HFF-Myc (cell line): ENCODE data around the gene PLIN4.

Experiments used
- DNase-seq: peaks from one replicate; pipeline ENCODE4 v3.0.0-alpha.2; 2011; ENCODE audit warnings: low read depth; ENCODE audit errors: extremely low read depth
- H3K4me3 ChIP-seq: replicated peaks from 2 replicates; pipeline ENCODE4 v1.5.1; 2011; ENCODE audit warnings: low read depth, mild to moderate bottlenecking, control low read depth, low read length
- CTCF ChIP-seq: IDR thresholded peaks from 2 replicates; pipeline ENCODE4 v1.5.1; 2012; ENCODE audit warnings: mild to moderate bottlenecking, low read depth, low read length, control low read depth; ENCODE audit errors: missing control alignments

PLIN4 gene

GRCh38 chr19:4495471-4495870 is 22.8 kb downstream of the PLIN4 start:
- TF ChIP-seq CTCF, result no peak
- DNase-seq, result no peak
- H3K4me3 ChIP-seq, result no peak overlapping the region

GRCh38 chr19:4494691-4495064 is 23.6 kb downstream of the PLIN4 start:
- no peak for DNase-seq
- no peak for TF ChIP-seq CTCF
- no peak overlapping the region for H3K4me3 ChIP-seq

GRCh38 chr19:4493929-4494690 is 24.2 kb downstream of the PLIN4 start:
- no peak overlapping the region for H3K4me3 ChIP-seq
- no peak for DNase-seq
- no peak for TF ChIP-seq CTCF

- TF ChIP-seq CTCF, result no peak
- H3K4me3 ChIP-seq, result no peak overlapping the region
- no peak for DNase-seq
These were observed 25.0 kb downstream of the PLIN4 start for GRCh38 chr19:4493104-4493928.

GRCh38 chr19:4492337-4493103 is 25.8 kb downstream of the PLIN4 start:
- no peak for DNase-seq
- no peak for TF ChIP-seq CTCF
- H3K4me3 ChIP-seq, result no peak overlapping the region

GRCh38 chr19:4491446-4491845 is 26.8 kb downstream of the PLIN4 start:
- H3K4me3 ChIP-seq, result no peak overlapping the region
- no peak for DNase-seq
- TF ChIP-seq CTCF, result no peak
